ENCODE results near the gene RAPGEF1. TPM values are rescaled to one million over a fixed set of nuclear protein-coding genes. Genes with fewer than 3 reads are reported as not detected.

RAPGEF1 gene
- total and polyA plus RNA-seq, 12 donors: 14.5 to 136 (median 49.1) TPM

DNA sequence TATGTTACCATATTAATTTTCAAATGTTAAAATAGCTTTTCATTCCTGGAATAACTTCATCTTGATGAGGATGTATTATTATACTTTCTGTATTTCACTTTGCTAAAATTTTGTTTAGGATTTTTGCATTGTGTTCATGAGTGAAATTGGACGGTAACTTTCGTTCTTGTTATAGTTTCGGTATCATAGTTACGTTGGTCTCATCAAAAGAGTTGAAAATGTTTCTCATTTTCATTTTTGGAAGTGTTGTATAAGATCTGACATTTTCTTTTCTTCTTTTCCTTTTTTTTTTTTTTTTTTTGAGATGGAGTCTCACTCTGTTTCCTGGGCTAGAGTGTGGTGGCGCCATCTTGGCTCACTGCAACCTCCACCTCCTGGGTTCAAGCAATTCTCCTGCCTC, 174.5 kb downstream of the RAPGEF1 start:
- no peaks in the 10 kb centered on the region for H3K27me3 ChIP-seq
- WGBS, 4 donors: 91 to 96% (median 92%) methylated on average over 5 of the region's 5 CpGs
- intact Hi-C loops (cut with DNase I): no loop called here

GRCh38 chr9:131562032-131562959, 177.6 kb downstream of the RAPGEF1 start:
- no peaks in the 10 kb centered on the region for H3K27me3 ChIP-seq
- TF ChIP-seq, protein P1, sequence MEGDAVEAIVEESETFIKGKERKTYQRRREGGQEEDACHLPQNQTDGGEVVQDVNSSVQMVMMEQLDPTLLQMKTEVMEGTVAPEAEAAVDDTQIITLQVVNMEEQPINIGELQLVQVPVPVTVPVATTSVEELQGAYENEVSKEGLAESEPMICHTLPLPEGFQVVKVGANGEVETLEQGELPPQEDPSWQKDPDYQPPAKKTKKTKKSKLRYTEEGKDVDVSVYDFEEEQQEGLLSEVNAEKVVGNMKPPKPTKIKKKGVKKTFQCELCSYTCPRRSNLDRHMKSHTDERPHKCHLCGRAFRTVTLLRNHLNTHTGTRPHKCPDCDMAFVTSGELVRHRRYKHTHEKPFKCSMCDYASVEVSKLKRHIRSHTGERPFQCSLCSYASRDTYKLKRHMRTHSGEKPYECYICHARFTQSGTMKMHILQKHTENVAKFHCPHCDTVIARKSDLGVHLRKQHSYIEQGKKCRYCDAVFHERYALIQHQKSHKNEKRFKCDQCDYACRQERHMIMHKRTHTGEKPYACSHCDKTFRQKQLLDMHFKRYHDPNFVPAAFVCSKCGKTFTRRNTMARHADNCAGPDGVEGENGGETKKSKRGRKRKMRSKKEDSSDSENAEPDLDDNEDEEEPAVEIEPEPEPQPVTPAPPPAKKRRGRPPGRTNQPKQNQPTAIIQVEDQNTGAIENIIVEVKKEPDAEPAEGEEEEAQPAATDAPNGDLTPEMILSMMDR (IDR thresholded peaks at IDR 0.05): no peak
- TF ChIP-seq POLR2A (IDR thresholded peaks at IDR 0.05): no peak
- DNase-seq: no peak

More for the DNA sequence above, 174.5 kb downstream of the RAPGEF1 start:
- Histone ChIP-seq H3K9me3 (replicated peaks in 1 of 3) (no peaks in the 10 kb centered on the region), H3K4me3 (no peak overlapping the region), H3K27ac (no peak overlapping the region), H3K36me3 (replicated peaks in 1 of 2) (no peaks in the 10 kb centered on the region), H3K4me1 (replicated peaks in 1 of 2) (no peaks in the 10 kb centered on the region)
- DNase-seq: no peak
- TF ChIP-seq, protein P1 (IDR thresholded peaks at IDR 0.05): no peak
- no peak for TF ChIP-seq POLR2A (IDR thresholded peaks at IDR 0.05)

DNA sequence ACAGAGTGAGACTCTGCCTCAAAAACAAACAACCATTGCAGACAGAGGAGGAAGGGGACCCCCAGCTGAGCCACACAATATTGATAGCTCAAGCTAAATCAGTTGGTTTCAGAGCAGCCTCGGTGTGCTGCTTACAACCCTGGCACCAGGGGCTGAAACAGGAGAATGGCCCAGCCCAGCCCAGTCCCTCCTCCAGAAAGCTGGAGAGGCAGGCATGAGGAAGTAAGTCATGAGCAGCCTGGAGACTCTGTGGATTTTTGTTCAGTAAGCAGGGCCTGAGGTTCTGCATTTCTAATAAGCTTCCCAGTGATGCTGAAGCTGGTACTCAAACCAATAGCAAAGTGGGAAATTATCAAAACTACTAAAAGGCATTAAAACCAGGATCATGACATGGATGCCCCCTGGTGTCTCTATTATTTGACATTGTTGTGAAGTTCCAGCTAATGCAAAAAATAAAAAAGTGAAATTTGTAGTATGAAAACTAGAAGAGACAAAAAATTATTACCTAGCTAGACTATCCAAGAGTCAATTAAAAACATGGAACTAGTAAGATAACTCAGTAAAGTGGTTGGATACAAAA, 180.4 kb downstream of the RAPGEF1 start:
- Histone ChIP-seq H3K27ac (no peak overlapping the region), H3K4me3 (no peak overlapping the region), H3K36me3 (replicated peaks in 1 of 2) (no peaks in the 10 kb centered on the region), H3K4me1 (replicated peaks in 1 of 2) (no peaks in the 10 kb centered on the region), H3K9me3 (replicated peaks in 1 of 3) (no peaks in the 10 kb centered on the region), H3K27me3 (peaks cover 16% of the 10 kb centered on the region)
- DNase-seq: no peak
- intact Hi-C loops (cut with DNase I): no loop called here
- WGBS, 4 donors: 60 to 93% (median 77%) methylated on average over 1 of the region's 1 CpG
- TF ChIP-seq, protein P1 (IDR thresholded peaks at IDR 0.05): no peak
- TF ChIP-seq POLR2A (IDR thresholded peaks at IDR 0.05): no peak

More at GRCh38 chr9:131562032-131562959, 177.6 kb downstream of the RAPGEF1 start:
- H3K36me3 ChIP-seq (replicated peaks in 1 of 2): no peaks in the 10 kb centered on the region
- no peaks in the 10 kb centered on the region for H3K9me3 ChIP-seq (replicated peaks in 1 of 3)
- no peaks in the 10 kb centered on the region for H3K4me1 ChIP-seq (replicated peaks in 1 of 2)
- no peak overlapping the region for H3K27ac ChIP-seq
- intact Hi-C loops (cut with DNase I): no loop called here
- WGBS, 4 donors: 63 to 73% (median 69%) methylated on average over 9 of the region's 9 CpGs
- no peak overlapping the region for H3K4me3 ChIP-seq

GRCh38 chr9:131557855-131558548, 181.9 kb downstream of the RAPGEF1 start:
- H3K4me1 ChIP-seq (replicated peaks in 1 of 2): no peaks in the 10 kb centered on the region
- H3K27ac ChIP-seq: no peak overlapping the region
- H3K36me3 ChIP-seq (replicated peaks in 1 of 2): no peaks in the 10 kb centered on the region
- no peak for TF ChIP-seq POLR2A (IDR thresholded peaks at IDR 0.05)
- TF ChIP-seq, protein P1 (IDR thresholded peaks at IDR 0.05): no peak
- WGBS, 4 donors: 90 to 94% (median 93%) methylated on average over 11 to 25 of the region's 25 CpGs
- intact Hi-C loops (cut with DNase I): no loop called here
- H3K4me3 ChIP-seq: no peak overlapping the region
- no peaks in the 10 kb centered on the region for H3K9me3 ChIP-seq (replicated peaks in 1 of 3)
- DNase-seq: no peak
- peaks cover 28% of the 10 kb centered on the region for H3K27me3 ChIP-seq
